ENCODE results near the gene KRTAP12-3.

The KRTAP12-3 gene

GRCh38 chr21:44706026-44706705 is 48.4 kb downstream of the KRTAP12-3 start:
- DNase-seq (ENCODE audit: low read depth), result no peak
- H3K4me3 ChIP-seq (ENCODE audit: control insufficient read depth, low read depth, low read length), result no peak overlapping the region
- TF ChIP-seq, protein P1, sequence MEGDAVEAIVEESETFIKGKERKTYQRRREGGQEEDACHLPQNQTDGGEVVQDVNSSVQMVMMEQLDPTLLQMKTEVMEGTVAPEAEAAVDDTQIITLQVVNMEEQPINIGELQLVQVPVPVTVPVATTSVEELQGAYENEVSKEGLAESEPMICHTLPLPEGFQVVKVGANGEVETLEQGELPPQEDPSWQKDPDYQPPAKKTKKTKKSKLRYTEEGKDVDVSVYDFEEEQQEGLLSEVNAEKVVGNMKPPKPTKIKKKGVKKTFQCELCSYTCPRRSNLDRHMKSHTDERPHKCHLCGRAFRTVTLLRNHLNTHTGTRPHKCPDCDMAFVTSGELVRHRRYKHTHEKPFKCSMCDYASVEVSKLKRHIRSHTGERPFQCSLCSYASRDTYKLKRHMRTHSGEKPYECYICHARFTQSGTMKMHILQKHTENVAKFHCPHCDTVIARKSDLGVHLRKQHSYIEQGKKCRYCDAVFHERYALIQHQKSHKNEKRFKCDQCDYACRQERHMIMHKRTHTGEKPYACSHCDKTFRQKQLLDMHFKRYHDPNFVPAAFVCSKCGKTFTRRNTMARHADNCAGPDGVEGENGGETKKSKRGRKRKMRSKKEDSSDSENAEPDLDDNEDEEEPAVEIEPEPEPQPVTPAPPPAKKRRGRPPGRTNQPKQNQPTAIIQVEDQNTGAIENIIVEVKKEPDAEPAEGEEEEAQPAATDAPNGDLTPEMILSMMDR (conservative IDR thresholded peaks at IDR 0.05; ENCODE audit: control insufficient read depth, insufficient read depth, low read depth, low read length), result no peak

GRCh38 chr21:44706706-44707581 is 49.2 kb downstream of the KRTAP12-3 start:
- no peak overlapping the region for H3K4me3 ChIP-seq (ENCODE audit: control insufficient read depth, low read depth, low read length)
- no peak for DNase-seq (ENCODE audit: low read depth)
- TF ChIP-seq, protein P1 (conservative IDR thresholded peaks at IDR 0.05; ENCODE audit: control insufficient read depth, insufficient read depth, low read depth, low read length), result no peak

Data from fibroblast of mammary gland (primary cell).